K562 (cell line): ENCODE measurements around the gene DCLK1. TPM values are rescaled to one million over a fixed set of nuclear protein-coding genes. Genes with fewer than 3 reads are reported as not detected.

Source experiments
- FOXA1 ChIP-seq: fragments of 450-650 bp; IDR thresholded peaks from 2 replicates; pipeline ENCODE4 v1.6.1; 2016; ENCODE audit warnings: mild to moderate bottlenecking, borderline replicate concordance
- KLF1 ChIP-seq: fragments of 450-650 bp; IDR thresholded peaks from 2 replicates; pipeline ENCODE4 v1.6.1; 2016; ENCODE audit warnings: missing genetic modification characterization, missing compliant biosample characterization
- NRF1 ChIP-seq, 2 experiments: fragments of 450-650 bp; IDR thresholded peaks in 1 of 2; conservative IDR thresholded peaks in 1 of 2; 2 replicates each; pipeline ENCODE4 v1.6.1; 2014; ENCODE audit warnings: mild to moderate bottlenecking in 2 of 2
- ZBTB40 ChIP-seq, 2 experiments: fragments of 450-650 bp in 1 of 2; sonication (generic) in 1 of 2; formaldehyde crosslinking in 1 of 2; IDR thresholded peaks; 2 replicates each; pipeline versions ENCODE4 v1.7.1 to v1.9.0; 2016 to 2022; ENCODE audit warnings: inconsistent platforms in 1 of 2, mild to moderate bottlenecking in 1 of 2, missing genetic modification reagents in 1 of 2
- polyA plus RNA-seq, 8 experiments: library from polyadenylated mRNA; depleted of rRNA in 4 of 8; stranded (reverse) in 5 of 8; unstranded in 3 of 8; fragments of >200 nt; fragmentation: Nextera tagmentation in 2 of 8; fragmentation: Illumina TruSeq in 1 of 8; extraction: Ambion mirVana in 2 of 8; extraction: Trizol in 1 of 8; gene quantifications; 2 replicates each; pipeline versions ENCODE4 v1.2.1 to v1.2.3, GENCODE V29; 2011 to 2014; ENCODE audit warnings: inconsistent platforms in 1 of 8, missing spikeins in 1 of 8
- total RNA-seq, 7 experiments: library from RNA; depleted of rRNA in 6 of 7; stranded (reverse); fragments of >200 nt in 6 of 7; fragmentation: Illumina TruSeq in 2 of 7; extraction: Trizol in 2 of 7; gene quantifications; 2 replicates each; pipeline versions ENCODE4 v1.2.1 to v1.2.3, GENCODE V29; 2011 to 2021; ENCODE audit warnings: low replicate concordance in 1 of 7

DCLK1 gene
- total and polyA plus RNA-seq, 9 of the 15 experiments (the other 6 are each of a cell fraction or from before 2014, with no cell fraction given): 0.07 TPM; not detected in 8

GRCh38 chr13:35769812-35770211 is 361.4 kb downstream of the DCLK1 start (continued):
- TF ChIP-seq ZBTB40 (IDR thresholded peaks at IDR 0.05) (no peak), ZBTB40 (CRISPR knock-in tag; IDR thresholded peaks at IDR 0.05) (no peak), NRF1 (conservative IDR thresholded peaks at IDR 0.05 in 1 of 2, IDR thresholded peaks at IDR 0.05 in 1 of 2) (no peak), KLF1 (tag) (no peak), FOXA1 (no peak)
